Fibroblast of the aortic adventitia (primary cell): ENCODE results near the gene TNNC2. TPM values are rescaled to one million over a fixed set of nuclear protein-coding genes. Genes with fewer than 3 reads are reported as not detected.

Experiments
- DNase-seq: peaks from one replicate; pipeline ENCODE4 v3.0.0-alpha.2; 2010; ENCODE audit warnings: low read depth
- H3K4me3 ChIP-seq: 2 replicates; pipeline ENCODE4 v1.5.1; 2011; ENCODE audit warnings: low read depth, mild to moderate bottlenecking, control low read depth, low read length, moderate library complexity
- CTCF ChIP-seq: IDR thresholded peaks from 2 replicates; pipeline ENCODE4 v1.5.1; 2011; ENCODE audit warnings: mild to moderate bottlenecking, low read length, control low read depth, inconsistent platforms; ENCODE audit not compliant: insufficient read depth
- total RNA-seq: library from RNA; depleted of rRNA; stranded (reverse); fragments of >200 nt; gene quantifications from 2 replicates; pipeline ENCODE4 v1.2.3, GENCODE V29; 2012; ENCODE audit warnings: low replicate concordance

Gene TNNC2
- total RNA-seq, 1 donor: 0.45 TPM

GRCh38 chr20:45823949-45824835 is 2.9 kb downstream of the TNNC2 start:
- DNase-seq: peak; percentile 39
- peak; percentile 59 for TF ChIP-seq CTCF
- no peak overlapping the region for H3K4me3 ChIP-seq

GRCh38 chr20:45822857-45823256 is 4.3 kb downstream of the TNNC2 start:
- DNase-seq: no peak
- no peak overlapping the region for H3K4me3 ChIP-seq
- no peak for TF ChIP-seq CTCF

GRCh38 chr20:45821947-45822346 is 5.2 kb downstream of the TNNC2 start:
- no peak overlapping the region for H3K4me3 ChIP-seq
- no peak for TF ChIP-seq CTCF
- no peak for DNase-seq

- TF ChIP-seq CTCF: no peak
- DNase-seq: no peak
- H3K4me3 ChIP-seq: no peak overlapping the region
These were observed 7.6 kb downstream of the TNNC2 start for GRCh38 chr20:45819466-45819865.

- no peak overlapping the region for H3K4me3 ChIP-seq
- no peak for TF ChIP-seq CTCF
- no peak for DNase-seq
These were observed 8.9 kb downstream of the TNNC2 start for GRCh38 chr20:45818239-45818638.

GRCh38 chr20:45817376-45818194 is 9.5 kb downstream of the TNNC2 start:
- DNase-seq: peak; percentile 63
- TF ChIP-seq CTCF: no peak
- no peak overlapping the region for H3K4me3 ChIP-seq
